SJCRH30 (cell line): ENCODE results near the gene PRDX1. TPM values are rescaled to one million over a fixed set of nuclear protein-coding genes. Genes with fewer than 3 reads are reported as not detected.
A peak's percentile ranks its signal among the peaks of the same experiment; 100 is the strongest.

Experiments used
- DNase-seq, 2 experiments: peaks; one replicate each; pipeline ENCODE4 v3.0.0-alpha.2; 2015 to 2020
- H3K27ac ChIP-seq: fragments of 250-450 bp; sonication (Bioruptor Pico); 2 replicates; pipeline ENCODE4 v1.5.1; 2020; ENCODE audit warnings: mild to moderate bottlenecking, moderate library complexity
- H3K27me3 ChIP-seq: fragments of 250-450 bp; sonication (Bioruptor Pico); 2 replicates; pipeline ENCODE4 v1.5.1; 2020; ENCODE audit warnings: mild to moderate bottlenecking, moderate library complexity
- H3K36me3 ChIP-seq: fragments of 250-450 bp; sonication (Bioruptor Pico); 2 replicates; pipeline ENCODE4 v1.5.1; 2020; ENCODE audit warnings: mild to moderate bottlenecking, moderate library complexity
- H3K4me1 ChIP-seq: fragments of 250-450 bp; sonication (Bioruptor Pico); 2 replicates; pipeline ENCODE4 v1.5.1; 2020; ENCODE audit warnings: mild to moderate bottlenecking, moderate library complexity
- H3K4me3 ChIP-seq: fragments of 250-450 bp; sonication (Bioruptor Pico); 2 replicates; pipeline ENCODE4 v1.5.1; 2020; ENCODE audit warnings: mild to moderate bottlenecking, moderate library complexity
- H3K9me3 ChIP-seq: fragments of 250-450 bp; sonication (Bioruptor Pico); replicated peaks from 2 replicates; pipeline ENCODE4 v1.5.1; 2020; ENCODE audit warnings: mild to moderate bottlenecking, moderate library complexity
- total RNA-seq: library from RNA; depleted of rRNA; stranded (reverse); fragments of >200 nt; shearing (Covaris generic); gene quantifications from 2 replicates; pipeline ENCODE4 v1.2.3, GENCODE V29; 2014; rRNA removed

The PRDX1 gene
- total RNA-seq, result 821 and 837 TPM in 2 replicates

DNA sequence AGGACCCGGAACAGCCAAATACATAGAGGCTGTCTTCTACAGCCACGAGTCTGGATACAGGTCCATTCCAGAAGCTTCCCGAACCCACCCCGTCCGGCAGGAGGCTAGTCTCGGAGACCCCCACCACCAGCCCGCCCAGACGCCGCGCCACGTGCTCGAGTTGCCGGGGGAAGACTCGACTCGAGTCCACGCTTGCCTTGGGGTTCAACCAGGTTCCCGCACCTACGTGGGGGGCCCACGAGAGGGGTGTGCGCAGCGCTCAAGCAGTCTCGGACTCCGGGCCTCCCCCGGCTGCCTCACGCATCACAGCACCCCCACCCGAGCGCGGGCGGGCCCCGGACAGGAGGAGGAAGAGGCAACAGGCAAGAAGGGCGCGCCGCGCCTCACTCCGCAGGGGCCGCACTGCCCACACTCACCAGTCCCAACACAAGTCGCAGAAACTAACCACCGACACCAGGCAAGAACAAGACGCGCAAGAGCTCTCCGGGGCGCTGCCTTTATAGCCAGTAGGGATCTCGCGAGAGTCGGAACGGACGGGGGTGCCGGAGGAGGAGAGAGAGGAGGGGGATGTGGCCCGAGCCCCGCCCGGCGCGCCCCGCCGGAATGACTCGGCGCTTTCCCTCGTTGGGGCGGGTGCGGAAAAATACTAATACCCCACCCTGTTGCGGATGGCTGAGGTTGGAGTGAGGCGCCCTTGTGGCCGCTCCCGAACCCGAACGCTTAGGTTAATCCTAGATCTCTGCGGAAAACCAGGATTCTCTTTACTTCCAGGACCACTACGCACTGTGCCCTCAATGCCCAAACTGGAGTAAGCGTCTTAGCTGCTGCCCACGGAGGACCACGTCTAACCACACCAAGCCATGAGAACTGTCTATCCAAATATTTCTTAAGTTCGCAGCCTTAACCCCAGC lies at the start of gene PRDX1:
Gene PRDX1 (minus strand): TSS at position 472 of the 911 bp plus-strand sequence. CDS start 2,841 bp downstream, outside the sequence.
- H3K36me3 ChIP-seq, result peaks cover 13% of the 10 kb centered on the region
- peak within 1 kb of the TSS; percentile 87 for H3K4me3 ChIP-seq
- no peaks in the 10 kb centered on the region for H3K27me3 ChIP-seq
- H3K27ac ChIP-seq, result peak within 1 kb of the TSS; percentile 78
- peak; percentile 98 to 99 for DNase-seq
- peaks cover 19% of the 10 kb centered on the region for H3K4me1 ChIP-seq
- H3K9me3 ChIP-seq, result no peaks in the 10 kb centered on the region

DNA sequence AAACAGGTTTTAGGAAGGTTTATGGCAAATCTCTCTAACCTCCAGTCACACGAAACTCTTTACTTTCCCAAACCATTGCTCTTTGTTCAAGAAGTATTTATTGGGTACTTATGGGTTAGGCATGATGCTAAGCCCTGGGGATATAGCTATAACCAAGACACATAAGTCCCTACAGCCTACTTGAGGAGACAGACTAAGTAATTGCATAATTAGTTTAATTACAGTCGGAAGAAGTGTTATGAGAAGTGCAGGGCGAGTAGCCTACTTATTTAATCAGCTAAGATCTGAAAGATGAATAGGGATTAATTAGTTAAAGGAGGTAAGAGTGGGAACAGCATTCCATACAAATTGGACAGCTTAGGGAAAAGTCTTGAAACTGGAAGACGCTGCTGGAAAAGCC lies 48.9 kb upstream of the PRDX1 start:
- Histone ChIP-seq H3K4me3 (no peak overlapping the region), H3K4me1 (no peaks in the 10 kb centered on the region), H3K36me3 (peaks cover 31% of the 10 kb centered on the region), H3K9me3 (no peaks in the 10 kb centered on the region), H3K27ac (no peak overlapping the region), H3K27me3 (no peaks in the 10 kb centered on the region)
- DNase-seq, result no peak

DNA sequence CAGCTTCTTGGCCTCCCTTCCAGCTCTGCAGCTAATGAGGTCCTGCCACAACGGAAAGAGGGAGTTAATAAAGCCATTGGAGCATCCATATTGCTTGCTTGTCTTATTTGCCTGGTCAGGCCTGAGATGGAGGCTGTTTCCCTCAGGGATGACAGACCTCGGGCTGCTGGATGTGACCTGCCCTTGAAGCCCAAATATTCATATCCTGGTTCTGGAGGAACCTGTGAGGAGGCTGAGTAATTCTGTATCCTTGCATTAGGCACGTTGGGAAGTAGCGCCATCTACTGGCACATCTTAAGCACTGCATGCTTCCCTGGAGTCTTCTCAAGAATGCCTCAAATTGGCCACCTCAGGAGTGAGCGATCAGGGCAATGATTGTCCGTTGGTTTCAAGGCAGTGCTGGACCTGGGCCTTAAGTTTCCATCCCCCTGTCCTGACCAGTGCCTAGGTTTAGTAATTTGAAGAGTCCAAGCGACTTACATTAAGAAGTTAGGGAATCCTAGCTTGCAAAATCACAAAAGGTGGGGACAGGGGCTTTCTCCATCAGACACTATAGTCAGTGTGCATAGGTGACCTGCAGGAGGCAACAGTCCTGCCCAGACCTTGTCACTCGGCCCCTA lies 48.4 kb upstream of the PRDX1 start:
- H3K9me3 ChIP-seq, result no peaks in the 10 kb centered on the region
- H3K36me3 ChIP-seq, result peaks cover 31% of the 10 kb centered on the region
- H3K4me3 ChIP-seq, result no peak overlapping the region
- H3K27ac ChIP-seq, result no peak overlapping the region
- H3K27me3 ChIP-seq, result no peaks in the 10 kb centered on the region
- H3K4me1 ChIP-seq, result no peaks in the 10 kb centered on the region
- peak; percentile 56 to 85 for DNase-seq

DNA sequence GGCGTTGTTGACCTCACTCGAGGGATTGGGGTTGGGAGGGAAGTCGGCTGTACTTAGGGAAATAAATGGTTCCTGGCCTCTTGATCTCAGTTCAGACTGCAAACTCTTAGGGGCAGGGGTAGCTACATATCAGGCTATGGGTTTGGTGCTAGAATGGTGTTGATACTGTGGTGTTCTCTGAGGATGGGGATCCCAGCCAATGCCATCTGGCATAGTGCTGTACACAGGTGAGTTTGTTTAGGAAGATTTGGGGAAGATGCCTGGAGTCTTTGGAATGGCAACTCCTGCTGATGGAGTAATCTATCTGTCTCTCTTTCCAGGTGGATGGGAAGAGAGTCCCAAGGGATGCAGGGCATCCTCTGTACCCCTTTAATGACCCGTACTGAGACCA lies 47.9 kb upstream of the PRDX1 start:
- no peak overlapping the region for H3K4me3 ChIP-seq
- no peak overlapping the region for H3K27ac ChIP-seq
- H3K9me3 ChIP-seq, result no peaks in the 10 kb centered on the region
- no peaks in the 10 kb centered on the region for H3K27me3 ChIP-seq
- H3K36me3 ChIP-seq, result peaks cover 35% of the 10 kb centered on the region
- H3K4me1 ChIP-seq, result no peaks in the 10 kb centered on the region
- no peak for DNase-seq

DNA sequence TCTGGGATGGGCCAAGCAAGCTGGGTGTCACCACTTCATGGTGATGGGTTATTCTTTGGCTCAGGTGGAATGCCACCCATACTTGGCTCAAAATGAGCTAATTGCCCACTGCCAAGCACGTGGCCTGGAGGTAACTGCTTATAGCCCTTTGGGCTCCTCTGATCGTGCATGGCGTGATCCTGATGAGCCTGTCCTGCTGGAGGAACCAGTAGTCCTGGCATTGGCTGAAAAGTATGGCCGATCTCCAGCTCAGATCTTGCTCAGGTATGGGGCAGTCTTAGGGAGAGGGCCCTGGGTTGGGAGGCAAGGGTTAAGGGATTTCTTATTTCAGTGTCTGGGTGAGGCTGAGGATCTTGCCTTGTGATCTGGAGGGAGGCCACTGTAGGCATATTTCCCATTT lies 46.7 kb upstream of the PRDX1 start:
- Histone ChIP-seq H3K27ac (no peak overlapping the region), H3K9me3 (no peaks in the 10 kb centered on the region), H3K4me3 (no peak overlapping the region), H3K4me1 (no peaks in the 10 kb centered on the region), H3K27me3 (no peaks in the 10 kb centered on the region), H3K36me3 (peaks cover 38% of the 10 kb centered on the region)
- no peak for DNase-seq

DNA sequence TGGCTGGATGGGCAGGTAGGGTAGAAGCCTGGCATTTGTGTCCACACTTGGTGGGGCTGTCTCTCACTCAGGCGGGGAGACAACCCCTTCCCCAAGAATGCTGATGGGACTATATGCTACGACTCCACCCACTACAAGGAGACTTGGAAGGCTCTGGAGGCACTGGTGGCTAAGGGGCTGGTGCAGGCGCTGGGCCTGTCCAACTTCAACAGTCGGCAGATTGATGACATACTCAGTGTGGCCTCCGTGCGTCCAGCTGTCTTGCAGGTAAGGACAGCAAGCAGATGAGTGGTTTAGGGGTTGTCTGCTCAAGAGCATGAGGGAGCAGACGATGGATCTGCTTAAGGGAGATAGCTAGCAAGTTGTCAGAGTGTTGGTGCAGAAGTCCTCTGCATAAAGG lies 46.2 kb upstream of the PRDX1 start:
- no peaks in the 10 kb centered on the region for H3K4me1 ChIP-seq
- H3K9me3 ChIP-seq, result no peaks in the 10 kb centered on the region
- no peak overlapping the region for H3K27ac ChIP-seq
- H3K36me3 ChIP-seq, result peaks cover 41% of the 10 kb centered on the region
- no peak for DNase-seq
- H3K27me3 ChIP-seq, result no peaks in the 10 kb centered on the region
- no peak overlapping the region for H3K4me3 ChIP-seq

DNA sequence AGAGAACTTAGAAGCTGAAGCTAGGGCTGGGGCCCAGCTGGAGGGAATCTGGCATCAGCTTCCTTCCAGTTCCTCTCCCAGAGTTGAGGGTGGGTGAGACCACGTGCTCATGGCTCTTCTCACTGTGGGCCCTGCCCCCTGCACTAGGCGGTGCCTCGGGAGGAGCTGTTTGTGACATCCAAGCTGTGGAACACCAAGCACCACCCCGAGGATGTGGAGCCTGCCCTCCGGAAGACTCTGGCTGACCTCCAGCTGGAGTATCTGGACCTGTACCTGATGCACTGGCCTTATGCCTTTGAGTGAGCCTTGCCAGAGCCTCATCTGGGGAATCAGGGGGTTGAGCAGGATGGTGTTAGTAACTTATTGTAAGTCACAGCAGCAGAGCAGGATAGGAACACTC lies 45.0 kb upstream of the PRDX1 start:
- no peaks in the 10 kb centered on the region for H3K9me3 ChIP-seq
- no peak overlapping the region for H3K4me3 ChIP-seq
- no peak overlapping the region for H3K27ac ChIP-seq
- no peaks in the 10 kb centered on the region for H3K27me3 ChIP-seq
- H3K4me1 ChIP-seq, result no peaks in the 10 kb centered on the region
- no peak for DNase-seq
- H3K36me3 ChIP-seq, result peaks cover 53% of the 10 kb centered on the region

DNA sequence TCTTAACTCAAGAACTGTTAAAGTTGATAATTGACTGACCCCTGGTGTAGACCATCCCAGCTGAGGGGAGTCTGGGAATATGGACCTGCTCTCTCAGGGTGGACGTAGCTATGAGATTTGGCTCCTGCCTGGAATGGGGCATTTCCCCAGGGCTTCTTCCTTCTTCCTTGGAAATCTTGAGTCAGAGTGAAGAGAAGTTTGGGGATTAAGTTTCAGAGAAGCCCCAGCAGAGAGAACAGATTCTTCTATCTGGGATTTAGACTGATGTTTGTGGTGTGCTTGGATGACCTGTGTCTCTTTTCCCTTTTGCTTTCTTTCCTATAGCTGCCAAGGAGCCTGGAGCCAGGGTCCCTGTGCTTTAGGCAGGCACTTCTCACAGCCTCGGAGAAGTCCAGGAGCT lies 42.2 kb upstream of the PRDX1 start:
- Histone ChIP-seq H3K27me3 (no peaks in the 10 kb centered on the region), H3K9me3 (no peaks in the 10 kb centered on the region), H3K4me1 (no peaks in the 10 kb centered on the region), H3K36me3 (peaks cover 47% of the 10 kb centered on the region), H3K27ac (no peak overlapping the region), H3K4me3 (no peak overlapping the region)
- DNase-seq, result no peak

DNA sequence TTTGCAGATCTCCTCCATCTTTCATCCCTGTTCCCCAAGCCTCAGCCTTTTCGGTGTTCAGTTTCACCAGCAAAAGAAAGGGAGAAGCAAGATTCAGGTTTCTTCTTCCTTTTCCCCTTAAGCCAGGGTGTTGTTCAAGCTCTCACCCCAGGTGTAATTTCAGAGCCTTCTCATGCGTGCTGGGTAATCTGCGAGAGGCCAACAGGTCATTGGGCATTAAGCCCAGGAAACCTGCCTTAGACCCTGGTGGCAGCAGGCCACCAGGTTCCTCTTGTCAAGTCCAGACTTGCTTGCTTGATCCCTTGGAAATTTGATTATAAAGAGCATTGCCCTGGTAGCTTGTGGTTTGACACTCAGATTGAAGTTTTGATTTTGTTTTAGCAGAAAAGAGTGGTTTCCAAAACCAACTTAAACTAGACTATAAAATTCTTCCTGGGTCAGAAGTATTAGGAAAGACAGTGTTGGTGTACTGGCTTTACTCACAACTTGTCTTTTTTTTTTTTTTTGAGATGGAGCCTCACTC lies 35.8 kb upstream of the PRDX1 start:
- H3K4me3 ChIP-seq, result no peak overlapping the region
- DNase-seq, result peak; percentile 72 to 89
- H3K27me3 ChIP-seq, result no peaks in the 10 kb centered on the region
- peaks cover 11% of the 10 kb centered on the region for H3K4me1 ChIP-seq
- H3K9me3 ChIP-seq, result no peaks in the 10 kb centered on the region
- peaks cover 37% of the 10 kb centered on the region for H3K36me3 ChIP-seq
- H3K27ac ChIP-seq, result peak overlapping the region; percentile 2; the same call in 1 of the 2 replicates

DNA sequence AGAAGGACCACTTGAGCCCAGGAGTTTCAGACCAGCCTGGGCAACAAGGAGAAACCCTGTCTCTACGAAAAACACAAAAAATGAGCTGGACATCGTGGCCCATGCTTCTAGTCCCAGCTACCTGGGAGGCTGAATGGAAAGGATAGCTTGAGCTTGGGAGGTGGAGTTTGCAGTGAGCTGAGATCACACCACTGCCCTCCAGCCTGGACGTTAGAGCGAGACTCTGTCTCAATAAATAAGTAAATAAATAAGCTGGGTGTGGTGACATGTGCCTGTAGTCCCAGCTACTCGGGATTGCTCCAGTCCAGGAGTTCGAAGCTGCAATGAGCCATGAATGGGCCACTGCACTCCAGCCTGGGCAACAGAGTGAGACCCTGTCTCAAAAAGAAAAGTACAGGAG lies 32.5 kb upstream of the PRDX1 start:
- Histone ChIP-seq H3K27ac (no peak overlapping the region), H3K27me3 (no peaks in the 10 kb centered on the region), H3K36me3 (peaks cover 22% of the 10 kb centered on the region), H3K4me3 (no peak overlapping the region), H3K4me1 (peaks cover 11% of the 10 kb centered on the region), H3K9me3 (no peaks in the 10 kb centered on the region)
- DNase-seq, result no peak

DNA sequence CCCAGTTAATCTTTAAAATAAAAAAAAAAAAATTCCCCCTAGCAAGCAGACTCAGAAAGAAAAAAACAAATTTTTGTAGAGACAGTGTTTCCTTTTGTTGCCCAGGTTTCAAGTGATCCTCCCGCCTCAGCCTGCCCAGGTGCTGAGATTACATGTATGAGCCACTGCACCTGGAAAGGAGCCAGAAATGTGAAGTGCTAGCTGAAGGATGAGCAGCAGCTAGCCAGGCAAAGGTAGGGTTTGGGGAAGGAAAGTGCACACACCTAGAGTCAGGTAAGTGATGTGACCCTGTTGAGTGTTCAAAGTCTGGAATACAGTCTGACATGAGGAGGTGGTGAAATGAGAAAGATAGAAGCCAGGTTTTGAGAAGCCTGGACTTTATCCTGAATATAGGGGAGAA lies 30.6 kb upstream of the PRDX1 start:
- H3K27me3 ChIP-seq, result no peaks in the 10 kb centered on the region
- no peak for DNase-seq
- H3K4me1 ChIP-seq, result peaks cover 5% of the 10 kb centered on the region
- no peaks in the 10 kb centered on the region for H3K9me3 ChIP-seq
- no peak overlapping the region for H3K4me3 ChIP-seq
- no peak overlapping the region for H3K27ac ChIP-seq
- peaks cover 18% of the 10 kb centered on the region for H3K36me3 ChIP-seq

DNA sequence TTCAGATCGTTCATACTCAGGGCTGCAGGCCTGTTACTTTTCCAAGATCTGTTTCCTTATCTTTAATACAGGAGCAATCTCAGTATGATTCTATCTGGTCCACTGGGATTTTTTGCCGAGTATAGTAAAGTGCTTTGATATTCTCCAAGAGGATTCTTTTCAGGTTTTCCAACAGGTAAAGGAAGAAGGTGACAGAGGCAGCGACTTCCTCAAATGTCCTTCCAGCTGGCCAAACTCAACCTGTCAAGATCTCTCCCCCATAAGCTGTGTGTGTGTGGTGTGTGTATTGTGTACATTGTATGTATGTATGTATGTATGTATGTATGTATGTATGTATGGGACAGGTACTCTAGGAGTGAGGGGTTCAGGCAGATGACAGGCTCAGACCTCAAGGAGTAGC lies 30.0 kb upstream of the PRDX1 start:
- peak overlapping the region; percentile 77 for H3K4me3 ChIP-seq
- H3K9me3 ChIP-seq, result no peaks in the 10 kb centered on the region
- peaks cover 18% of the 10 kb centered on the region for H3K36me3 ChIP-seq
- no peak overlapping the region for H3K27ac ChIP-seq
- H3K27me3 ChIP-seq, result no peaks in the 10 kb centered on the region
- no peak for DNase-seq
- peaks cover under 1% of the 10 kb centered on the region; the same call in 1 of the 2 replicates for H3K4me1 ChIP-seq

DNA sequence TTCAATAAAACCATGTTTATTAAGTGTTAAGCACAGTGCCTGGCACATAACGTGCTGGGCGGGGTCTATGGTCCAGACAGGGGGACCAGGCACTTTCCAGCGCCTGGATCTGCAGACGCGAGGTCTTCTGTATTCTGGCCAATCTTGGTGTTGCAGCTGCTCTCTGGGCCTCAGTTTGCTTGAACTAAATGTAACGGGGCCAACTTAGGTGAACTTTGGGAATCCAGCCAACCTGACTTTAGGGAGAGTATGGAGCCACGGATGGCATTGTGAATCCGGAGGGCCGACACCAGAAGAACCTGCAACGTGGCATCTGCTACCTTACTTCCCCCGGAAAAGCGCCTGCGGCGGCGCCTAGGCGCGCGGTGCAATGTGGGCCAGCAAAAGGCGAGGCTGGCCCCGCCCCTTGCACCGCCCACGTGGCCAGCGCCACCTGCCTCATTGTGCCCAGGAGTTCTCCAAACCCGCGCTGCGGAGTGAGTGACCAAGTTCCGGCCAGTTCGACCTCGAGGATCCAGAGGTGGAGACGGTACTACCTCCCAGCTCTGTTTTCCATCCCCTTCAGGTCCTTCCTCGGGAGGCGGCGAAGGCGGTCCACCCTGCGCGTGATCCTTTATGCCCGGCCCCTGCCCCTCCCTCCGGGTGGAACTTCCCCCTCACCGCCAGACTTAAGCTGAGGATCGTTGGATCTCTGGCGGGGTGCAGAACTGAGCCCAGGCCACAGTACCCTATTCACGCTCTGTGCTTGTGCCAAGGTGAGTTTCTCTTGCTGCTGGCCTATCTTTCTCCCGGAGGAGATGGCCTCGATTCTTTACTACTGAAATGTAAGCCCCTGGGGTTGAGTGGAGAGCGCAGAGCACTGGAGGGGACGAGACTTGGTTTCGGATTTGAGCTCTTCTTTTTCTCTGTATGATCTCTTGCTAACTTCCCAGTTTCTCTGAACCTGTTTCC lies 29.0 kb upstream of the PRDX1 start, which contains the start of gene AKR1A1:
Gene AKR1A1 (plus strand): TSS at position 426 of the 951 bp plus-strand sequence. CDS start 10,969 bp downstream, outside the sequence.
- Histone ChIP-seq H3K27ac (peak within 1 kb of the TSS; percentile 49), H3K36me3 (peaks cover 9% of the 10 kb centered on the region), H3K27me3 (no peaks in the 10 kb centered on the region), H3K4me3 (peak within 1 kb of the TSS; percentile 77), H3K9me3 (no peaks in the 10 kb centered on the region), H3K4me1 (peaks cover 9% of the 10 kb centered on the region)
- peak; percentile 92 to 94 for DNase-seq

DNA sequence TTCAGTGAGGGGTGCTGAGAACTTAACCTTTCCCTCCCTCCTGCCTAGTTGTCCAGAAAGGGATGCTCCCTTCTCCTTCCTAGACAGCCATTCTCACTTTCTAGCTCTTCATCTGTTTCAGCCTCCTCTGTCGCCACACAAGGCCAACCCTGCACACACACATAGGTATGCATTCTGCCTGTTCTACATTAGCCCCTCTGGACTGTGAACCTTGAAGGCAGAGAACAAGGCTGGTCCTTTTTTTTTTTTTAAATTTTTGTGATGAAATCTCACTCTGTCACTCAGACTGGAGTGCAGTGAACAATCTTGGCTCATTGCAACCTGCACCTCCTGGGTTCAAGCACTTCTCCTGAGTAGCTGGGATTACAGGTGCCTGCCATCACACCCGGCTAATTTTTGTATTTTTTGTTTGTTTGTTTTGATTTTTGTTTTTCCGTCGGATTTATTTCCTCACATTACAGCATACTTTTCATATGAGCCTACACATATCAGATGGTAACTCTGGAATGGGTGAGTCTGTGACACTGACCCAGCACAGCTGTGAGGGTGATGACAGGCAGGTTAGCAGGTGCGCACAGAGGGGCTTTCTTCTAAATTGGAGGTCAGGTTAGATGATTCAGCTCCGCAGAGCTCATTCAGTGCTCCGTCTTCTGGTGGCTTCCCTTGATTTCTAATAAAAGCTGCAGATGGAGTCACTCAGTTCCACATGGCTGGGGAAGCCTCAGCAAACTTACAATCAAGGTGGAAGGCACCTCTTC lies 24.0 kb upstream of the PRDX1 start:
- no peak overlapping the region for H3K27ac ChIP-seq
- peaks cover 24% of the 10 kb centered on the region for H3K4me1 ChIP-seq
- no peaks in the 10 kb centered on the region for H3K36me3 ChIP-seq
- peak; percentile 58 to 63 for DNase-seq
- H3K4me3 ChIP-seq, result no peak overlapping the region
- no peaks in the 10 kb centered on the region for H3K27me3 ChIP-seq
- no peaks in the 10 kb centered on the region for H3K9me3 ChIP-seq
